GM13977 (cell line): ENCODE measurements around the gene ZNRF2.

Experiments used
- DNase-seq: peaks from one replicate; pipeline ENCODE4 v3.0.0; 2012; ENCODE audit warnings: low spot score
- CTCF ChIP-seq: IDR thresholded peaks from 2 replicates; pipeline ENCODE4 v1.5.1; 2012; ENCODE audit warnings: mild to moderate bottlenecking, control low read depth; ENCODE audit not compliant: insufficient read depth; ENCODE audit errors: extremely low read depth, missing control alignments
- in situ Hi-C: fragments of 300-500 bp; cut with MboI; formaldehyde crosslinking; loops from one replicate; pipeline ENCODE4 v1.12.0; 2022; ENCODE audit warnings: low sequenced_read_pairs, low pct_unique_long_range_greater_than_20kb, mixed read lengths, inconsistent platforms; ENCODE audit not compliant: unreplicated experiment

ZNRF2 gene

GRCh38 chr7:30344513-30344912 is 60.1 kb downstream of the ZNRF2 start:
- in situ Hi-C loops, result no loop called here
- no peak for DNase-seq
- TF ChIP-seq CTCF, result no peak

- no peak for DNase-seq
- in situ Hi-C loops, result no loop called here
- no peak for TF ChIP-seq CTCF
Observed at GRCh38 chr7:30347226-30348082, 63.1 kb downstream of the ZNRF2 start.

GRCh38 chr7:30348083-30348560 is 63.7 kb downstream of the ZNRF2 start:
- peak; percentile 39 for DNase-seq
- TF ChIP-seq CTCF, result no peak
- in situ Hi-C loops, result no loop called here

GRCh38 chr7:30349170-30349569 is 64.8 kb downstream of the ZNRF2 start:
- no peak for TF ChIP-seq CTCF
- in situ Hi-C loops, result no loop called here
- no peak for DNase-seq

- in situ Hi-C loops, result no loop called here
- TF ChIP-seq CTCF, result no peak
Observed at GRCh38 chr7:30349816-30350215, 65.4 kb downstream of the ZNRF2 start.

GRCh38 chr7:30351286-30351685 is 66.9 kb downstream of the ZNRF2 start:
- in situ Hi-C loops, result no loop called here
- no peak for TF ChIP-seq CTCF
- no peak for DNase-seq

More at GRCh38 chr7:30349816-30350215, 65.4 kb downstream of the ZNRF2 start:
- no peak for DNase-seq
